ENCODE data around the gene NHLH1. TPM values are rescaled to one million over a fixed set of nuclear protein-coding genes. Genes with fewer than 3 reads are reported as not detected.

Gene NHLH1
- total RNA-seq, 1 experiment from 2014 or later: 0.18 TPM

- Histone ChIP-seq H3K36me3 (ENCODE audit: control insufficient read depth, insufficient read depth, low read length) (no peaks in the 10 kb centered on the region), H3K27ac (ENCODE audit: low read length) (no peak overlapping the region), H3K4me1 (ENCODE audit: control insufficient read depth, insufficient read depth, low read length) (no peaks in the 10 kb centered on the region), H3K27me3 (ENCODE audit: control insufficient read depth, insufficient read depth, low read length) (no peaks in the 10 kb centered on the region), H3K4me3 (ENCODE audit: low read depth in 2 of 2, low read length in 2 of 2) (no peak overlapping the region), H3K9me3 (ENCODE audit: control insufficient read depth, insufficient read depth, low read depth, low read length) (no peaks in the 10 kb centered on the region)
- no peak for ATAC-seq
- TF ChIP-seq CTCF (IDR thresholded peaks at IDR 0.05): no peak
- no peak for TF ChIP-seq SIN3A (IDR thresholded peaks at IDR 0.05; ENCODE audit: borderline replicate concordance, insufficient read depth, low read depth, low read length)
- no peak for TF ChIP-seq POLR2AphosphoS5 (IDR thresholded peaks at IDR 0.05; ENCODE audit: low read depth, low read length)
- no peak for TF ChIP-seq REST (IDR thresholded peaks at IDR 0.05; ENCODE audit: insufficient read depth in 1 of 2, low read depth in 2 of 2, low read length in 1 of 2)
- no peak for TF ChIP-seq TCF7L2 (IDR thresholded peaks at IDR 0.05; ENCODE audit: low read depth, low read length)
- intact Hi-C loops (cut with micrococcal nuclease; ENCODE audit: unreplicated experiment) (no loop called here), in situ Hi-C loops (cut with HindIII; ENCODE audit: low pct_unique_long_range_greater_than_20kb, low sequenced_read_pairs) (no loop called here)
- ChIA-PET POLR2A (no interaction called here), CTCF (interaction anchor here (0.5 kb wide), 1 partner anchor 80 kb away, joined by 3 read pairs; no protein-coding TSS in a partner anchor)
- DNase-seq (ENCODE audit: low read depth, low spot score): no peak
- no TSS peak for BruUV-seq (replicated peaks)
These were observed 4.9 kb downstream of the NHLH1 start for GRCh38 chr1:160371756-160372155.

- Histone ChIP-seq H3K9me3 (ENCODE audit: control insufficient read depth, insufficient read depth, low read depth, low read length) (no peaks in the 10 kb centered on the region), H3K4me1 (ENCODE audit: control insufficient read depth, insufficient read depth, low read length) (no peaks in the 10 kb centered on the region), H3K36me3 (ENCODE audit: control insufficient read depth, insufficient read depth, low read length) (no peaks in the 10 kb centered on the region), H3K27me3 (ENCODE audit: control insufficient read depth, insufficient read depth, low read length) (no peaks in the 10 kb centered on the region), H3K4me3 (ENCODE audit: low read depth in 2 of 2, low read length in 2 of 2) (no peak overlapping the region), H3K27ac (ENCODE audit: low read length) (no peak overlapping the region)
- in situ Hi-C loops (cut with HindIII; ENCODE audit: low pct_unique_long_range_greater_than_20kb, low sequenced_read_pairs) (no loop called here), intact Hi-C loops (cut with micrococcal nuclease; ENCODE audit: unreplicated experiment) (no loop called here)
- ATAC-seq: no peak
- POLR2A ChIA-PET: no interaction called here
- no peak for DNase-seq (ENCODE audit: low read depth, low spot score)
- TF ChIP-seq TCF7L2 (IDR thresholded peaks at IDR 0.05; ENCODE audit: low read depth, low read length) (no peak), CTCF (IDR thresholded peaks at IDR 0.05) (no peak), POLR2AphosphoS5 (IDR thresholded peaks at IDR 0.05; ENCODE audit: low read depth, low read length) (no peak), SIN3A (IDR thresholded peaks at IDR 0.05; ENCODE audit: borderline replicate concordance, insufficient read depth, low read depth, low read length) (no peak), REST (IDR thresholded peaks at IDR 0.05; ENCODE audit: insufficient read depth in 1 of 2, low read depth in 2 of 2, low read length in 1 of 2) (peak in 1 of 2 experiments; percentile 65; a peak in 2 of 4 replicates)
- no TSS peak for BruUV-seq (replicated peaks)
- CTCF ChIA-PET: interaction anchor here (1.1 kb wide), 1 partner anchor 19 kb away, joined by 4 read pairs; no protein-coding TSS in a partner anchor
These were observed 6.8 kb downstream of the NHLH1 start for GRCh38 chr1:160373696-160374095.

All from Panc1 (cell line).